ENCODE measurements around the gene FAM227B.
"Not testable (repeated sequence)": the region's sequence is repeated elsewhere in the genome, so short reads cannot be mapped to it uniquely, and the experiment has no call there.

DNA sequence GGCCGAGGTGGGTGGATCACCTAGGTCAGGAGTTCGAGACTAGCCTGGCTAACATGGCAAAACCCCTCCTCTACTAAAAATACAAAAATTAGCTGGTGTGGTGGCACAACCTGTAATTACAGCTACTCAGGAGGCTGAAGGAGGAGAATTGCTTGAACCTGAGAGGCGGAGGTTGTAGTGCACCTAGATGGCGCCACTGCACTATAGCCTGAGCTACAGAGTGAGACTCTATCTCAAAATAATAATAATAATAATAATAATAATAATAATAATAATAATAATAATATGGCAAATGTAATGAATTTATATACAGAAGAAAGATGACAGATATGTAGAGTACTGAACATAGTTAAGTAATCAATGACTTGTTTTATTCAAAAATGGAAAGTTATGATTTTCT is 149.4 kb downstream of the FAM227B start:
- TF ChIP-seq, protein P1, sequence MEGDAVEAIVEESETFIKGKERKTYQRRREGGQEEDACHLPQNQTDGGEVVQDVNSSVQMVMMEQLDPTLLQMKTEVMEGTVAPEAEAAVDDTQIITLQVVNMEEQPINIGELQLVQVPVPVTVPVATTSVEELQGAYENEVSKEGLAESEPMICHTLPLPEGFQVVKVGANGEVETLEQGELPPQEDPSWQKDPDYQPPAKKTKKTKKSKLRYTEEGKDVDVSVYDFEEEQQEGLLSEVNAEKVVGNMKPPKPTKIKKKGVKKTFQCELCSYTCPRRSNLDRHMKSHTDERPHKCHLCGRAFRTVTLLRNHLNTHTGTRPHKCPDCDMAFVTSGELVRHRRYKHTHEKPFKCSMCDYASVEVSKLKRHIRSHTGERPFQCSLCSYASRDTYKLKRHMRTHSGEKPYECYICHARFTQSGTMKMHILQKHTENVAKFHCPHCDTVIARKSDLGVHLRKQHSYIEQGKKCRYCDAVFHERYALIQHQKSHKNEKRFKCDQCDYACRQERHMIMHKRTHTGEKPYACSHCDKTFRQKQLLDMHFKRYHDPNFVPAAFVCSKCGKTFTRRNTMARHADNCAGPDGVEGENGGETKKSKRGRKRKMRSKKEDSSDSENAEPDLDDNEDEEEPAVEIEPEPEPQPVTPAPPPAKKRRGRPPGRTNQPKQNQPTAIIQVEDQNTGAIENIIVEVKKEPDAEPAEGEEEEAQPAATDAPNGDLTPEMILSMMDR (IDR thresholded peaks at IDR 0.05; ENCODE audit: low read length): not testable (repeated sequence)
- TF ChIP-seq EZH2 (IDR thresholded peaks at IDR 0.05; ENCODE audit: borderline replicate concordance, low read length): not testable (repeated sequence)

All from OCI-LY1 (cell line).